ENCODE measurements around the gene MME. TPM values are rescaled to one million over a fixed set of nuclear protein-coding genes. Genes with fewer than 3 reads are reported as not detected.

MME gene
- total and polyA plus RNA-seq, 2 of the 8 experiments (the other 6 are each of a cell fraction or from before 2014, with no cell fraction given) = 5.0 to 39.6 TPM

- Histone ChIP-seq H4K91ac (replicated peaks; ENCODE audit: insufficient read length, low read length) (no peak overlapping the region), H3K18ac (ENCODE audit: extremely low read depth, low read length) (no peak overlapping the region), H2AFZ (ENCODE audit: low read length) (no peak overlapping the region), H3K4me1 (replicated peaks in 1 of 4; ENCODE audit: control insufficient read depth in 3 of 4, insufficient read depth in 4 of 4, low read length in 3 of 4) (no peaks in the 10 kb centered on the region), H3K27me3 (replicated peaks in 1 of 4; ENCODE audit: control insufficient read depth in 3 of 4, extremely low read depth in 1 of 4, insufficient read depth in 3 of 4, low read length in 3 of 4) (no peaks in the 10 kb centered on the region), H2BK20ac (ENCODE audit: low read length) (no peak overlapping the region), H3K23ac (ENCODE audit: insufficient read length) (no peak overlapping the region), H3K27ac (ENCODE audit: low read depth, low read length) (no peak overlapping the region), H3K36me3 (ENCODE audit: control insufficient read depth in 2 of 4, insufficient read depth in 4 of 4, low read length in 3 of 4) (no peaks in the 10 kb centered on the region; a peak in 1 of 8 replicates), H2BK5ac (ENCODE audit: low read depth, low read length) (no peak overlapping the region), H3K14ac (ENCODE audit: insufficient read length) (no peak overlapping the region), H4K20me1 (replicated peaks in 1 of 2; ENCODE audit: control insufficient read depth in 1 of 2, insufficient read depth in 2 of 2, low read length in 2 of 2) (no peaks in the 10 kb centered on the region), H2BK12ac (ENCODE audit: low read depth, low read length) (no peak overlapping the region), H3K9ac (replicated peaks in 1 of 4; ENCODE audit: extremely low read depth in 1 of 4, low read depth in 3 of 4, low read length in 3 of 4) (no peak overlapping the region), H2AK5ac (ENCODE audit: low read depth, low read length) (no peak overlapping the region), H2BK120ac (replicated peaks; ENCODE audit: low read depth, low read length) (no peak overlapping the region), H3K4ac (replicated peaks; ENCODE audit: insufficient read length, low read depth, low read length) (no peak overlapping the region), H2BK15ac (ENCODE audit: low read length) (no peak overlapping the region), H3K56ac (replicated peaks; ENCODE audit: insufficient read length, low read depth, low read length) (no peak overlapping the region), H3K23me2 (ENCODE audit: low read depth, low read length) (no peaks in the 10 kb centered on the region), H4K5ac (ENCODE audit: insufficient read length, low read depth, low read length) (no peak overlapping the region), H3K4me2 (ENCODE audit: insufficient read depth in 1 of 2, low read depth in 2 of 2, low read length in 2 of 2) (no peak overlapping the region), H3K9me3 (ENCODE audit: insufficient read depth in 2 of 2, low read depth in 1 of 2, low read length in 1 of 2) (no peaks in the 10 kb centered on the region), H3K79me1 (ENCODE audit: low read depth, low read length) (no peaks in the 10 kb centered on the region), H3K79me2 (ENCODE audit: control insufficient read depth in 1 of 2, insufficient read depth in 2 of 2, low read length in 2 of 2) (no peaks in the 10 kb centered on the region), H4K8ac (ENCODE audit: extremely low read depth, insufficient read depth, low read length) (no peak overlapping the region), H3K4me3 (ENCODE audit: extremely low read depth in 1 of 4, insufficient read depth in 2 of 4, low read depth in 3 of 4, low read length in 4 of 4) (no peak overlapping the region)
- ChIA-PET CTCF (ENCODE audit: partially characterized antibody) (interaction anchor here (0.6 to 0.7 kb wide), 2 partner anchors 52 to 436 kb away, joined by 3 to 4 read pairs; no protein-coding TSS in a partner anchor), POLR2A (ENCODE audit: partially characterized antibody) (no interaction called here)
- TF ChIP-seq MAFK (IDR thresholded peaks at IDR 0.05; ENCODE audit: low read depth, low read length) (peak; percentile 11; the same call in 1 of the 2 replicates), SP2 (IDR thresholded peaks at IDR 0.05; ENCODE audit: low read length) (no peak), SRF (IDR thresholded peaks at IDR 0.05; ENCODE audit: low read depth, low read length) (no peak), FOSL1 (IDR thresholded peaks at IDR 0.05; ENCODE audit: insufficient read depth, low read depth, low read length) (no peak), CREB1 (IDR thresholded peaks at IDR 0.05) (no peak), SIN3A (conservative IDR thresholded peaks at IDR 0.05 in 1 of 2, IDR thresholded peaks at IDR 0.05 in 1 of 2; ENCODE audit: low read depth in 1 of 2, low read length in 2 of 2) (no peak)
- WGBS, 2 experiments (ENCODE audit: extremely low coverage in 1 of 2, insufficient coverage in 1 of 2, insufficient read length in 1 of 2, insufficient replicate concordance in 2 of 2, low coverage in 1 of 2, low lambda C conversion rate in 2 of 2, missing lambda C conversion rate in 1 of 2) = 93% methylated on average over 6 of the region's 6 CpGs; no CpG with 5 or more reads in 1 of the 2 experiments
- DNase-seq (ENCODE audit: low read depth in 1 of 2, low spot score in 2 of 2) (no peak), FAIRE-seq (no peak)
Measured at GRCh38 chr3:155153242-155154186, 73.4 kb downstream of the MME start.

Data from H1 (cell line).